HUES64 (cell line): ENCODE measurements around the gene TYSND1.

Experiments used
- H3K27ac ChIP-seq: 2 replicates; pipeline ENCODE4 v1.7.0; 2013; ENCODE audit warnings: low read depth, low read length, inconsistent platforms
- H3K27me3 ChIP-seq: 2 replicates; pipeline ENCODE4 v1.6.1; 2013; ENCODE audit warnings: mild to moderate bottlenecking, low read length; ENCODE audit not compliant: insufficient read depth
- H3K36me3 ChIP-seq: 2 replicates; pipeline ENCODE4 v1.6.1; 2013; ENCODE audit warnings: mild to moderate bottlenecking, low read length; ENCODE audit not compliant: insufficient read depth
- H3K4me1 ChIP-seq: 2 replicates; pipeline ENCODE4 v1.6.1; 2013; ENCODE audit warnings: mild to moderate bottlenecking, low read length, moderate library complexity; ENCODE audit not compliant: insufficient read depth
- H3K4me3 ChIP-seq: 2 replicates; pipeline ENCODE4 v1.5.1; 2013; ENCODE audit warnings: mild to moderate bottlenecking, low read length, moderate library complexity
- H3K9ac ChIP-seq: 2 replicates; pipeline ENCODE4 v1.6.1; 2013; ENCODE audit warnings: mild to moderate bottlenecking, low read depth, low read length
- H3K9me3 ChIP-seq: 2 replicates; pipeline ENCODE4 v1.6.1; 2013; ENCODE audit warnings: low read depth, low read length; ENCODE audit not compliant: insufficient read depth
- WGBS: fragments of 150-250, 120-280 bp; methylation state at CpG from one replicate; pipeline ENCODE4 v1.1.7; 2013; ENCODE audit warnings: missing lambda C conversion rate; 5-methylcytosine and 5-hydroxymethylcytosine counted together

TYSND1 gene

GRCh38 chr10:70119623-70120022 is 26.9 kb downstream of the TYSND1 start:
- WGBS: 88% methylated on average over 8 of the region's 8 CpGs
- no peak overlapping the region for H3K27ac ChIP-seq
- no peak overlapping the region for H3K4me3 ChIP-seq
- H3K27me3 ChIP-seq: no peaks in the 10 kb centered on the region
- no peaks in the 10 kb centered on the region for H3K36me3 ChIP-seq
- H3K9ac ChIP-seq: 0 out of 2 replicates have a peak overlapping the region, but pooled peaks have one; percentile 20
- no peaks in the 10 kb centered on the region for H3K9me3 ChIP-seq
- H3K4me1 ChIP-seq: no peaks in the 10 kb centered on the region

- H3K9me3 ChIP-seq: no peaks in the 10 kb centered on the region
- H3K4me1 ChIP-seq: no peaks in the 10 kb centered on the region
- no peaks in the 10 kb centered on the region for H3K36me3 ChIP-seq
- 95% methylated on average over 7 of the region's 7 CpGs for WGBS
- no peaks in the 10 kb centered on the region for H3K27me3 ChIP-seq
- H3K9ac ChIP-seq: no peak overlapping the region
- no peak overlapping the region for H3K27ac ChIP-seq
- H3K4me3 ChIP-seq: no peak overlapping the region
Observed at GRCh38 chr10:70119197-70119596, 27.3 kb downstream of the TYSND1 start.

GRCh38 chr10:70118196-70118595 is 28.3 kb downstream of the TYSND1 start:
- no peak overlapping the region for H3K27ac ChIP-seq
- H3K9me3 ChIP-seq: no peaks in the 10 kb centered on the region
- H3K4me3 ChIP-seq: no peak overlapping the region
- WGBS: 97% methylated on average over 3 of the region's 3 CpGs
- no peaks in the 10 kb centered on the region for H3K36me3 ChIP-seq
- no peak overlapping the region for H3K9ac ChIP-seq
- no peaks in the 10 kb centered on the region for H3K27me3 ChIP-seq
- no peaks in the 10 kb centered on the region for H3K4me1 ChIP-seq

- Histone ChIP-seq H3K27ac (no peak overlapping the region), H3K9ac (no peak overlapping the region), H3K36me3 (0 out of 2 replicates have a peak, but pooled peaks cover under 1% of the 10 kb centered on the region), H3K27me3 (no peaks in the 10 kb centered on the region), H3K4me1 (no peaks in the 10 kb centered on the region), H3K9me3 (no peaks in the 10 kb centered on the region), H3K4me3 (no peak overlapping the region)
- 91% methylated on average over 10 of the region's 10 CpGs for WGBS
Observed at GRCh38 chr10:70117646-70118045, 28.9 kb downstream of the TYSND1 start.

- H3K27me3 ChIP-seq: no peaks in the 10 kb centered on the region
- H3K4me1 ChIP-seq: no peaks in the 10 kb centered on the region
- H3K9ac ChIP-seq: no peak overlapping the region
- no peak overlapping the region for H3K4me3 ChIP-seq
- H3K36me3 ChIP-seq: peaks cover 11% of the 10 kb centered on the region
- no peak overlapping the region for H3K27ac ChIP-seq
- H3K9me3 ChIP-seq: no peaks in the 10 kb centered on the region
- WGBS: 59% methylated on average over 12 of the region's 12 CpGs
Observed at GRCh38 chr10:70115948-70116682, 30.4 kb downstream of the TYSND1 start.

- Histone ChIP-seq H3K36me3 (peaks cover 16% of the 10 kb centered on the region), H3K27ac (no peak overlapping the region), H3K4me1 (no peaks in the 10 kb centered on the region), H3K4me3 (no peak overlapping the region), H3K9ac (no peak overlapping the region), H3K9me3 (no peaks in the 10 kb centered on the region), H3K27me3 (no peaks in the 10 kb centered on the region)
- WGBS: 94% methylated on average over 15 of the region's 15 CpGs
Observed at GRCh38 chr10:70114902-70115301, 31.6 kb downstream of the TYSND1 start.

GRCh38 chr10:70112071-70112470 is 34.4 kb downstream of the TYSND1 start:
- Histone ChIP-seq H3K27ac (no peak overlapping the region), H3K4me3 (no peak overlapping the region), H3K4me1 (no peaks in the 10 kb centered on the region), H3K36me3 (peaks cover 25% of the 10 kb centered on the region), H3K27me3 (no peaks in the 10 kb centered on the region), H3K9ac (no peak overlapping the region), H3K9me3 (no peaks in the 10 kb centered on the region)
- 95% methylated on average over 7 of the region's 8 CpGs for WGBS

GRCh38 chr10:70111496-70111895 is 35.0 kb downstream of the TYSND1 start:
- Histone ChIP-seq H3K36me3 (peaks cover 25% of the 10 kb centered on the region), H3K27ac (no peak overlapping the region)
- WGBS: 96% methylated on average over 22 of the region's 22 CpGs

GRCh38 chr10:70109064-70109729 is 37.3 kb downstream of the TYSND1 start:
- H3K27me3 ChIP-seq: no peaks in the 10 kb centered on the region
- H3K9me3 ChIP-seq: no peaks in the 10 kb centered on the region
- H3K27ac ChIP-seq: no peak overlapping the region
- 94% methylated on average over 18 of the region's 18 CpGs for WGBS
- H3K4me1 ChIP-seq: no peaks in the 10 kb centered on the region; the same call in 1 of the 2 replicates
- no peak overlapping the region for H3K4me3 ChIP-seq
- no peak overlapping the region for H3K9ac ChIP-seq
- peaks cover 29% of the 10 kb centered on the region for H3K36me3 ChIP-seq

More at GRCh38 chr10:70111496-70111895, 35.0 kb downstream of the TYSND1 start:
- H3K27me3 ChIP-seq: no peaks in the 10 kb centered on the region
- no peak overlapping the region for H3K4me3 ChIP-seq
- no peaks in the 10 kb centered on the region for H3K9me3 ChIP-seq
- no peak overlapping the region for H3K9ac ChIP-seq
- no peaks in the 10 kb centered on the region for H3K4me1 ChIP-seq

GRCh38 chr10:70106958-70107791 is 39.3 kb downstream of the TYSND1 start:
- Histone ChIP-seq H3K36me3 (peaks cover 30% of the 10 kb centered on the region), H3K4me1 (no peaks in the 10 kb centered on the region; the same call in 1 of the 2 replicates), H3K9me3 (no peaks in the 10 kb centered on the region), H3K4me3 (no peak overlapping the region), H3K9ac (no peak overlapping the region), H3K27me3 (no peaks in the 10 kb centered on the region), H3K27ac (no peak overlapping the region)
- WGBS: 67% methylated on average over 22 of the region's 22 CpGs

- 91% methylated on average over 3 of the region's 3 CpGs for WGBS
- Histone ChIP-seq H3K4me3 (no peak overlapping the region), H3K4me1 (no peaks in the 10 kb centered on the region; the same call in 1 of the 2 replicates), H3K9me3 (no peaks in the 10 kb centered on the region), H3K27ac (no peak overlapping the region), H3K36me3 (peaks cover 42% of the 10 kb centered on the region), H3K9ac (no peak overlapping the region), H3K27me3 (no peaks in the 10 kb centered on the region)
Observed at GRCh38 chr10:70101668-70102067, 44.8 kb downstream of the TYSND1 start.
